Fibroblast of mammary gland (primary cell): ENCODE measurements around the gene CIAO3.

Source experiments
- DNase-seq: peaks from one replicate; pipeline ENCODE4 v3.0.0-alpha.2; 2010; ENCODE audit warnings: low read depth
- H3K4me3 ChIP-seq: 2 replicates; pipeline ENCODE4 v1.5.1; 2011; ENCODE audit warnings: low read depth, mild to moderate bottlenecking, low read length, moderate library complexity; ENCODE audit not compliant: control insufficient read depth
- CTCF ChIP-seq: conservative IDR thresholded peaks from 2 replicates; pipeline ENCODE4 v1.5.1; 2011; ENCODE audit warnings: low read depth, low read length, inconsistent platforms; ENCODE audit not compliant: control insufficient read depth, insufficient read depth

The CIAO3 gene

DNA sequence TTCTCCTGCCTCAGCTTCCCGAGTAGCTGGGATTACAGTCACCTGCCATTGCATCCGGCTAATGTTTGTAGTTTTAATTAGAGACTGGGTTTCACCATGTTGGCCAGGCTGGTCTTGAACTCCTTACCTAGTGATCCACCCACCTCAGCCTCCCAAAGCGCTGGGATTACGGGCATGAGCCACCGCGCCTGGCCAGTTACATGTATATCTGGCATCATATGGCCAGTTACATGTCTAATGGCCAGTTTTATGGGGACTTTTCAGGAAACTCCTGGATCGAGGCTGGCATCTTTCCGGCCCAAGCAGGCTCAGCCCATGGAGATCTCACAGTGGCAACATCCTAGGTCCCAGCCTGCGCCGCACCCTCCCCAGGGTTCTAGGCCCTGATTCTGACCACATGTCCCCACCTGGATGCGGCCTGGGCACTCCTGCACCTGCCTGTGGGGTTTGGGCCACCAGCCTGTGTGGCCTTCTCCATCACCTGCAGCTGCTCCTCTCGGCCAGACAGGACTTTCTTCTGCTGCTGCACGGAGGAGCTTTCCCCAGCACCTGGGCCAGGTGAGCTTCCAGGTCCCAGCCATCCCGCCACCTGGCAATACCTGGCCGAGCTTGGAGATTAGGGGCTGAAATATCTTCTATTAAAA lies 1.3 kb upstream of the CIAO3 start:
- TF ChIP-seq CTCF, result no peak
- no peak overlapping the region for H3K4me3 ChIP-seq
- DNase-seq, result no peak

DNA sequence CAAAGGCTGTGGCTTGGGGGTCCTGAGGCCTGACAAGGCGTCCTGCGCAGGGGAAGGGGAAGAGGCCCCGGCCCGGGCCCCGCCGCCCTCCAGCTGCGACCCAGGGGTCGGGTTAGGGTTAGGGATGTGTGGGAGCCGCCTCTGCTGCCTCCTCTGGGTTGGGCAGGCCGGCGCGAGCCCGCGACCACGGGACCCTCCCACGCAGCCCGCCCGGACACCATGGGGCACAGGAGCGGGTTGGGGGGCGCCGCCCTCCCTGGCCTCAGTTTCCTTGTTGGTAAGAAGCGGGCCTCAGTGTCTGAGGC lies 386 bp downstream of the CIAO3 start:
- no peak for TF ChIP-seq CTCF
- no peak for DNase-seq
- peak overlapping the region; percentile 63 for H3K4me3 ChIP-seq

DNA sequence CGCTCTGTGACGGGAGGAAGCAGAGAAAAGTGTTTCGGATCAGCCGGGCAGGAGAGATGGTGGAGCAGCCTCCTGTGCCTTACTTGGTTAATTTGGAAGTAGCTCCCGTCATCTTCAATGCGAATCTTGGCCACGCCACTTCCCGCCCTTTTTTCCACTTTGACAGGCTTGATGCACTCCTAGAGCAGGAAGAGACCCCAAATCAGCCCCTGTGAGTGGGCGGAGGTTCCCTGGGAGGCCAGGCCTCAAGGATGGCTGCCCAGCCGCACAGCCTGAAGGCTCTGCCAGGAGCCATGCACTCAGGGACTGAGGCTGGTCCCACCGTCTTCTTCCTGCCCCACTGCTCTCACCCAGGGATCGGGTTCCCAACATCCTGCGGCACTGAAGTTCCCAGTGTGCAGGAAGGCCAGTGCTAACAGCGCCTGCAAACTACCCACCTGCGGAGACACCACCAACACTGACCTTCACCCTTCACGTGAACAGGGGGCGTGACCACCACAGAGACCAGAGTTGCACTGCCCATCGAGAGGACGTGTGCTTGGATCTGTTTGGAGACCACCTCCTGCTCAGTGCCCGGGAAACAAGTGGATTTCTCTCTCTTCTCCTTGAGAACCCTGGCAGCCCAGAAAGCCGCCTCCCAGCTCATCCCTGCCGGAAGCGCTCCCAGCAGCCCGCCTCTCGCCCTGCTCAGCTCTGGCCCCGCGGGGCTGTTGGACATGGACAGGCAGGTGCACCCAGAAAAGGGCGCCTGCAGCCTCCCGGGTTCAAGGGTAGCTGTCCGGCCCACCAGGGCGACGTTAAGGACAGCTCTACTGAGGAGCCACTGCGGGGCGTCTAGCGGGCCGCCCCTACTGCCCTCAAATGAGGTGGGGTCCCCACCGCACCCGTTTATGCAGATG lies 988 bp downstream of the CIAO3 start:
- H3K4me3 ChIP-seq, result peak overlapping the region; percentile 63
- DNase-seq, result no peak
- no peak for TF ChIP-seq CTCF

DNA sequence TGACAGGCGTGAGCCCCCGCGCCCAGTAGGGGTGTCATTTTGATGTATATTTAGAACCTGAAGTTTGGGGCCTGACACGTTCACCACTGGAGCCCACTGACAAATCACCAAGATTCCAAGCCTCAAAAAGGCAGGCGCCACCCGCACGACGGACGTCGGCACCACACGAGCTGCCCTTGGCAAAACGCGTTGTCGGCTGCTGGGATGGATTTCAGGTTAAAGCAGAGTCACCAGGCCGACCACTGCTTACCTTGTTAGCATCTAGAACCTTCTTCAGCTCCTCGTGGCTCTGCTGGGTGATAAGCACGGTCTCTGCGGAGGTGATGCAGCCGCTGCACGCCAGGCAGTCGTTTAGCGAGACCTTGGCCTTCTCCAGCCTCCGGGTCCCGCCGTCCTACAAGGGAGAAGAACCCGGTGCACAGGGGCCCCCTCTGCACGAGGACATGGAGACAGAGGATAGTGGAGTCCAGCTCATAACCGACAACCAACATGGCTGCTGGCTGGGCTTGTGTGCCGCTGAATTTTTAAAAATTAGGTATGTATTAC lies 3.8 kb downstream of the CIAO3 start:
- no peak for DNase-seq
- no peak overlapping the region for H3K4me3 ChIP-seq
- TF ChIP-seq CTCF, result no peak

DNA sequence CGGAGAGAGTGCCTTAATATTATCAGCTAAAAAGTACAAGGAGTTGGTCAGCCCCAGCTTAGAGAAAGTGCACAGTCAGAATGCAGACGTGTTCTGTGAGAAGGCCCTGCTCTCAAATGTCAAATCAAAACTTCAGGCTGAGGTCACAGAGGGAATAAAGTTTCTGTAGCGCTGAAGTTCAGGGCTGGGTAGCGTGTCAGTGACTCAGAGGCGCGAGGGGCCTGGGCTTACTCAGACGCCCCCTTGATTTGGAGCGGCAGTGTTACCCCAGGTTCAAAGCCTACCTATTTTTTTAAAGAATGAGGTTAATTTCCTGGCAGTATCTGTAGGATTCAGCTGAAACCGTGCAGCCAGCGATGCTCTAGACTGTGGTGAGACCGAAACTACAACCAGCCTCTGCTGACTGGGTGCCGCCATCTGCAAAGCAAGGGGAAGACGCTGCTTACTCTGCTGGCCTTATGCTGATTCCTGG lies 4.8 kb downstream of the CIAO3 start:
- no peak for TF ChIP-seq CTCF
- no peak overlapping the region for H3K4me3 ChIP-seq
- DNase-seq, result no peak

DNA sequence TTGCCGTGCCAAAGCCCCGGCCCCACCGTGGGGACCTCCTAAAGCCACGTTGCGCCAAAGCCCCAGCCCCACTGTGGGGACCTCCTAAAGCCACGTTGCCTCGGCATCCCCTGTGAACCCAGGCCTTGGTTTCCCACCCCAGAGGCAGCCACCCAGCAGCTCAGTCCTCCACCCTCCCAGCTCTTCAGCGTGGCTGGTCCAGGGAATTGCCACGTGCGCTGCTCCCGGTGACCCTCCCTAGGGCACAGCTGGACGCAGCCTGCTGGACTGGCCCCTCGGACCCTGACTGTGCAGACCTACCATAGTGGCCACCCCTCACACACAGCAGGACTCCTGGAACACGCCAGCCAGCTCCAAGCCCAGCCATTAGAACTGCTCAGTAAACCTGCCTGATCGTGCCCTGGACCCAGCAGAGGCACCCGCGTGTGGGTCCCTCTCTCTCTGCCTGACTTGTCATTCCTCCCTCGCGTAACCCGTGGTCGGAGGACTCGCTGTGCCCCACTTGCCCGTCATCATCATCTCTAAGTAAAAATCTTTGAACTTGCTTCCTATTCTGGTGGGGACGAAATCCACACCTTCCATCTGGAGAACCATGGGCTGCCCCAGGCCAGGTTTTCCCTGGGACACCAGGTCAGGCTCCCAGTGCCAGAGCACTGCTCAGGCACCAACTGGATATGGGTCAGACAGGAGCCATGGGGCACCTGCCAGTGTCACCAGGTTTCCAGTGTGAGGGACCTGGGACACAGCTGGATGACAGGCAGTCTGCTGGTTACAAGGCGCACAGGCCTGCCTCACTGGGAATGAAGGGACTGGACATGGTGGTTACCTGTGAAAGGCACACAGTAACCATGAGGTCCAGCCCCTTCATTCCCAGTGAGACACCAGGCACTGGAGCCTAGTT lies 5.6 kb downstream of the CIAO3 start:
- no peak overlapping the region for H3K4me3 ChIP-seq
- no peak for DNase-seq
- TF ChIP-seq CTCF, result no peak
